Measurements from ENCODE around the gene ELFN1. TPM values are rescaled to one million over a fixed set of nuclear protein-coding genes. Genes with fewer than 3 reads are reported as not detected.
A peak's percentile ranks its signal among the peaks of the same experiment; 100 is the strongest.

Gene ELFN1
- total and polyA plus RNA-seq, 9 of the 15 experiments (the other 6 are each of a cell fraction or from before 2014, with no cell fraction given) = 0.04 to 0.64 (median 0.18) TPM; not detected in 2

DNA sequence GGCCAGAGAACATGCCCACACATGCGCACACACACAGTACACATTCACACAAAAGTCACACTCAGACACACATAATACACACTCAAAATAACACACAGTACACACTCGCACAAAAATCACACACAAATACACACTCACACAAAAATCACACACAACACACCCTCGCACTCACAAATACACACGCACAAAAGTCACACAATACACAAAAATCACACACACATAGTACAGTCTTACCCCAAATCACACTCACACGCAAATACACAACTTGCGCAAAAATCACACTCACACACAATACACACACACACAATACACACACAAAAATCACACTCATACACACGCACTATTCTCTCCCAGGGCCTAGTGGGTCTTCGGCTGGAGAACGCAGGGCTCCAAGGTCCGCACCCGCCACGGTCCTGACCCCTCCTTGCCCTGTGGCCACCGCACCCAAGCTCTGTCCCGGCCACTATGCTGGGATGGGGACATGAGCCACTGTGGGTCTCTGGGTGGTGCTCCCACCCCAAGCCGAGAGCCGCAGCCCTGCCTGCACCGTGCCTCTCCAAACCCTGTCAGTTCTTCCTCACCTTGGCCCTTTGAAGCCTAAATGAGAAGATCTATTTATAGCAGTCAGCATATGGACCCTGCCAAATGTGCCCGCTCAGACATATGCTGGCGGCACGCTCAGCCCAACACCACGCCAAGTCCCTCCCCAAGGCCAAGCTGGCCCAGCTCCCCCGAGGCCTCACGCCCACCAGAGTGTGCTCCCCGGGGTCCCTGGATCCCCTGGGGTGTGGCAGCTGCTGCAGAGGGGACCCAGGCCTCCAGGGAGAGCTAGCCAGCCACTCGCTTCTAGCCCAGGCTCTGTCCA, 55.9 kb downstream of the ELFN1 start (continued):
- TF ChIP-seq NR1H2 (CRISPR knock-in tag; IDR thresholded peaks at IDR 0.05) (no peak), ZNF77 (CRISPR knock-in tag; IDR thresholded peaks at IDR 0.05) (no peak), PHF20 (IDR thresholded peaks at IDR 0.05; ENCODE audit: partially characterized antibody) (peak; percentile 42), GATA2 (CRISPR knock-in tag; IDR thresholded peaks at IDR 0.05) (no peak), NRF1 (conservative IDR thresholded peaks at IDR 0.05 in 1 of 2, IDR thresholded peaks at IDR 0.05 in 1 of 2) (peak; percentile 12 to 28; a peak in 1 of 4 replicates), DNMT1 (IDR thresholded peaks at IDR 0.05) (no peak)
- TF ChIP-seq, protein P1, sequence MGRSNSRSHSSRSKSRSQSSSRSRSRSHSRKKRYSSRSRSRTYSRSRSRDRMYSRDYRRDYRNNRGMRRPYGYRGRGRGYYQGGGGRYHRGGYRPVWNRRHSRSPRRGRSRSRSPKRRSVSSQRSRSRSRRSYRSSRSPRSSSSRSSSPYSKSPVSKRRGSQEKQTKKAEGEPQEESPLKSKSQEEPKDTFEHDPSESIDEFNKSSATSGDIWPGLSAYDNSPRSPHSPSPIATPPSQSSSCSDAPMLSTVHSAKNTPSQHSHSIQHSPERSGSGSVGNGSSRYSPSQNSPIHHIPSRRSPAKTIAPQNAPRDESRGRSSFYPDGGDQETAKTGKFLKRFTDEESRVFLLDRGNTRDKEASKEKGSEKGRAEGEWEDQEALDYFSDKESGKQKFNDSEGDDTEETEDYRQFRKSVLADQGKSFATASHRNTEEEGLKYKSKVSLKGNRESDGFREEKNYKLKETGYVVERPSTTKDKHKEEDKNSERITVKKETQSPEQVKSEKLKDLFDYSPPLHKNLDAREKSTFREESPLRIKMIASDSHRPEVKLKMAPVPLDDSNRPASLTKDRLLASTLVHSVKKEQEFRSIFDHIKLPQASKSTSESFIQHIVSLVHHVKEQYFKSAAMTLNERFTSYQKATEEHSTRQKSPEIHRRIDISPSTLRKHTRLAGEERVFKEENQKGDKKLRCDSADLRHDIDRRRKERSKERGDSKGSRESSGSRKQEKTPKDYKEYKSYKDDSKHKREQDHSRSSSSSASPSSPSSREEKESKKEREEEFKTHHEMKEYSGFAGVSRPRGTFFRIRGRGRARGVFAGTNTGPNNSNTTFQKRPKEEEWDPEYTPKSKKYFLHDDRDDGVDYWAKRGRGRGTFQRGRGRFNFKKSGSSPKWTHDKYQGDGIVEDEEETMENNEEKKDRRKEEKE (IDR thresholded peaks at IDR 0.05; ENCODE audit: borderline replicate concordance in 1 of 2, control insufficient read depth in 1 of 2, low read depth in 2 of 2, low read length in 1 of 2) = 0 out of 4 replicates have a peak, but pooled peaks of 1 of the 2 experiments have one; percentile 10
